AG04449 (cell line): Measurements from ENCODE around the gene RPS6KA5.
"Not testable (repeated sequence)": the region's sequence is repeated elsewhere in the genome, so short reads cannot be mapped to it uniquely, and the experiment has no call there.

Experiments used
- CTCF ChIA-PET: fragments of 350-600 bp; formaldehyde crosslinking; extraction: SDS; loops from one replicate; lab custom pipeline; 2021; ENCODE audit warnings: antibody characterized with exemption; lab: Yijun Ruan, JAX
- POLR2A ChIA-PET: fragments of 400-600, 350-600 bp; formaldehyde crosslinking; extraction: SDS; loops from one replicate; lab custom pipeline; 2020; ENCODE audit warnings: antibody characterized with exemption, inconsistent platforms; lab: Yijun Ruan, JAX
- DNase-seq: peaks from one replicate; pipeline ENCODE4 v3.0.0-alpha.2; 2010; ENCODE audit warnings: low read depth, low spot score
- H3K4me3 ChIP-seq: 2 replicates; pipeline ENCODE4 v1.5.1; 2011; ENCODE audit warnings: low read depth, mild to moderate bottlenecking, control low read depth, low read length
- TF ChIP-seq, protein P1 (sequence below): IDR thresholded peaks from one replicate; pipeline ENCODE4 v1.5.1; 2011; ENCODE audit warnings: mild to moderate bottlenecking, moderate library complexity, low read length, control low read depth, inconsistent platforms; ENCODE audit not compliant: insufficient read depth; ENCODE audit errors: missing control alignments

Gene RPS6KA5

DNA sequence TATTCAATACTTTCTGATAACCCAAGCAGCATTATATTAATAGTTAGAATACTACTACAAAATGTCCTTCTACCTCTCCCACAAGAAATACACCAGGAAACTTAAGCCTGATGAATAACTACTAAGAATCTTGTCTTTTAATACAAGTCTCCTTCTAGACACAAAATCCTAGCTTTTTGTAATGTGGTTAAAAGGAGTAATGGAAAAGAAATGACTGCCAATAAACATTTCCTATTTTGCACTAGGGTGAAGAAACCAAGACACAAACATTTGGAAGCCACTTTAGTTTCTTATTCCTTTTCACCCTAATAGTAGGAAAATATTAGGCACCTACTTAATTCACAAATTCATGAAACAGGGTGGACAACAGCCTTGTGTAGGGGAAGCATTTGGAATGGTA is 192.9 kb downstream of the RPS6KA5 start:
- POLR2A ChIA-PET: no interaction called here
- no peak overlapping the region for H3K4me3 ChIP-seq
- no peak for DNase-seq
- TF ChIP-seq, protein P1, sequence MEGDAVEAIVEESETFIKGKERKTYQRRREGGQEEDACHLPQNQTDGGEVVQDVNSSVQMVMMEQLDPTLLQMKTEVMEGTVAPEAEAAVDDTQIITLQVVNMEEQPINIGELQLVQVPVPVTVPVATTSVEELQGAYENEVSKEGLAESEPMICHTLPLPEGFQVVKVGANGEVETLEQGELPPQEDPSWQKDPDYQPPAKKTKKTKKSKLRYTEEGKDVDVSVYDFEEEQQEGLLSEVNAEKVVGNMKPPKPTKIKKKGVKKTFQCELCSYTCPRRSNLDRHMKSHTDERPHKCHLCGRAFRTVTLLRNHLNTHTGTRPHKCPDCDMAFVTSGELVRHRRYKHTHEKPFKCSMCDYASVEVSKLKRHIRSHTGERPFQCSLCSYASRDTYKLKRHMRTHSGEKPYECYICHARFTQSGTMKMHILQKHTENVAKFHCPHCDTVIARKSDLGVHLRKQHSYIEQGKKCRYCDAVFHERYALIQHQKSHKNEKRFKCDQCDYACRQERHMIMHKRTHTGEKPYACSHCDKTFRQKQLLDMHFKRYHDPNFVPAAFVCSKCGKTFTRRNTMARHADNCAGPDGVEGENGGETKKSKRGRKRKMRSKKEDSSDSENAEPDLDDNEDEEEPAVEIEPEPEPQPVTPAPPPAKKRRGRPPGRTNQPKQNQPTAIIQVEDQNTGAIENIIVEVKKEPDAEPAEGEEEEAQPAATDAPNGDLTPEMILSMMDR: no peak
- CTCF ChIA-PET: interaction anchor here (0.9 kb wide), 1 partner anchor 108 kb away, joined by 3 read pairs; no protein-coding TSS in a partner anchor

DNA sequence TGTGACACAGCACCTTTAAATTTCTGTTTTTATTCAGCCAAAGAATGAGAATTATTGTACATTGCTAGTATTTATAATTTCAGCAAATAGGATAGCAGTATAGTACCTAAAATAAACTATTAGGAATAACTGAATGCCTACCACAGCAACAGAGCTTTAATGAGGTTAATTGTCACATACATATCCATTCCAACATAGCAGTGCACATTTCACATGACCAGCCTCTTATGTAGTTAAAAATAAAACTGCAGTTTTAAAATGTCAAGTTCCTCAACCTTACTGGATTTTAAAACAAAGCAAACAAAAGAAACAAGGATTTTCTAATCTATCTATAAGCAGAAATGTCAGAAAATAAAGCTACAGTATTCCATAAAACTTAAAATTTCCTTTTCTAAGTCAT is 193.6 kb downstream of the RPS6KA5 start:
- POLR2A ChIA-PET: no interaction called here
- TF ChIP-seq, protein P1: no peak
- DNase-seq: no peak
- H3K4me3 ChIP-seq: no peak overlapping the region
- CTCF ChIA-PET: interaction anchor here (0.9 kb wide), 1 partner anchor 107 kb away, joined by 3 read pairs; no protein-coding TSS in a partner anchor

DNA sequence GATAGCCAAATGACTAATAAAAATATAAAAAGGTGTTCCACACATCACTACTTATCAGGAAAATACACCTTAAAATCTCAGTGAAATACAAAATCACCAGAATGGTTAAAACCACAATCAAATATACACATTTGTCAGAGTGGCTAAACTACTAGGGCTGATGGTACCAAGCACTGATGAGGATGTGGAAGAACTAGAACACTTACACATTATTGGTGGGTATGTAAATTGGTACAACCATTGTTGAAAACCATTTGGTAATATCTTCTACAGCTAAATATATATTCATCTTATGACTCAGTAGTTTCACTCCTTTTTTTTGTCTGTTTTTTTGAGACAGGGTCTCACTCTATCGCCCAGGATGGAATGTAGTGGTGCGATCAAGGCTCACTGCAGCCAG is 195.7 kb downstream of the RPS6KA5 start:
- no peak overlapping the region for H3K4me3 ChIP-seq
- ChIA-PET POLR2A (no interaction called here), CTCF (no interaction called here)
- no peak for DNase-seq
- TF ChIP-seq, protein P1: no peak

DNA sequence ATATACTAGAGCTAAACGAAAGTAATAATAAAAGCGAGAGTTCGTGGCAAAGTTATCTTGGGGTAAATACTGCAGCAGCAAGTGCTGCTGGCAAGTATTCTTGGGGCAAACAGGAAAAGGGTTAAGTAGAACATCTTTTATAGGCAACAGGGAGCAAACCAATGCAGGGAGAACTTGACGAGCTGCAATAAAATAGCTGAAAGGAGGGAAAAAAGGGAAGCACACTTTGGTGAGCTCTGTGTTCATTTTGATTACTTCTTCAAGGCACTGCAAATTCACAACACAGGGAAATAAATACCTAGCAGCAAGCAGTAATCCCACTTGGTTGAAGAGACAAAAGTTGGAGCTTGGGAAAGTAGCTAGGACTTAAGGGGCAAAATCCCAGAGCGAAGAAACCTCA is 201.9 kb downstream of the RPS6KA5 start:
- ChIA-PET POLR2A (no interaction called here), CTCF (interaction anchor here (1.2 kb wide), 1 partner anchor 41 kb away, joined by 3 read pairs; no protein-coding TSS in a partner anchor)
- DNase-seq: no peak
- TF ChIP-seq, protein P1: no peak
- H3K4me3 ChIP-seq: no peak overlapping the region

DNA sequence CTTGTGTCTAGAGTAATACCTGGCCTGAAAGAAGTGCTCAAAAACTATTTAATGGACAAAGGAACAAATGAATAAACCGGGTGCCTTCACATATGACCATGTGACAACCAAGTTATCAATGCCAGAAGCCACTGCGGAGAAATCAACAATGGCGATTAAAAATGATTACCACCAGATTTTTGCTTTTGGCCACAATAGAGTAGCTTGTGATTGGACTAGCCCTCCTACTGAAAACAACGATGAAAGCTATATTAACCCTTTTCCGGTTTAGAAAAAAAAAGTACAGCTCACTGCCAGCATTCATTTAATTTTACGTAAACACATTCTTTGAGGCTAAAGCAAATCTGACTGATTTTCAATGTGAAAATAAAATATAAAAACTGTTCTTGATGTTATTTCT is 202.6 kb downstream of the RPS6KA5 start:
- POLR2A ChIA-PET: no interaction called here
- no peak overlapping the region for H3K4me3 ChIP-seq
- CTCF ChIA-PET: interaction anchor here (1.2 kb wide), 1 partner anchor 41 kb away, joined by 3 read pairs; no protein-coding TSS in a partner anchor
- TF ChIP-seq, protein P1: no peak
- no peak for DNase-seq

DNA sequence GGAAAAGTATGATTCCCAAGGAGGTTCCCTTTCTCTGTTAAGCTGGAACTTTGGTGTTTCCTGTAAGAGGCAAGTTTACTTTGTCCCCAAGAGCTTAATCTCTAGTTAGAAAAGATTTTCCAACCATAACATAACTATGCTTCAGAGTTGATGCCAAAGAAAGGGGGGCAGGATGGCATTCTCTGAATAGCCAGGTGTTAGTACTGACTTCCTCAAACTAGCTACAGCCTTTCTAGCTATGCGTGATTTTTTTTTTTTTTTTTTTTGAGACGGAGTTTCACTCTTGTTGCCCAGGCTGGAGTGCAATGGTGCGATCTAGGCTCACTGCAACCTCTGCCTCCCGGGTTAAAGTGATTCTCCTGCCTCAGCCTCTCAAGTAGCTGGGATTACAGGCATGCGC is 204.3 kb downstream of the RPS6KA5 start:
- DNase-seq, POLR2A ChIA-PET, H3K4me3 ChIP-seq, CTCF ChIA-PET: not testable (repeated sequence)

DNA sequence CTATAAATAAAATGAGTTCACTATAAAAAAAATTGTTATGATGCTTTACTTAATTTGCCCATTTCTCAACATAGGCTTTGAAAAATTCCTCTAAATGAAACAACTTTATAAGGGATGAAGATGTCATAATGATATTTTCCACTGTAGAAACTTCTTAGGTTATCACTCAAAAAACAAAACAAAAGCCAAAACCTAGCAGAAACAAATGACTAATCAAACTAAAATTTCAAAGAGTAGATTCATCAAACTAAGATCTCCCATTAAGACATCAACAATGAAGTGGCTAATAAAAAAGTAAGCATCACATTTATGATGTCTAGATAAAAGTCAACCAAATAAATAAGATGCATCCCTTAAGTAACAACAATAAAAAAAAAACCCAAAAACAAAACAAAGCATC is 207.3 kb downstream of the RPS6KA5 start:
- TF ChIP-seq, protein P1: no peak
- no peak for DNase-seq
- CTCF ChIA-PET: no interaction called here
- H3K4me3 ChIP-seq: no peak overlapping the region
- POLR2A ChIA-PET: no interaction called here
